Dedifferentiated amniotic fluid mesenchymal stem cell (primary cell): ENCODE data around the gene IL1F10.
"Not testable (repeated sequence)": the region's sequence is repeated elsewhere in the genome, so short reads cannot be mapped to it uniquely, and the experiment has no call there.

Source experiments
- DNase-seq: peaks from one replicate; pipeline ENCODE4 v3.0.0-alpha.2; 2016; ENCODE audit errors: extremely low spot score

IL1F10 gene

GRCh38 chr2:113081488-113082210 is 13.9 kb downstream of the IL1F10 start:
- DNase-seq, result no peak

GRCh38 chr2:113083296-113083695 is 15.5 kb downstream of the IL1F10 start:
- no peak for DNase-seq

- DNase-seq, result no peak
These were observed 16.7 kb downstream of the IL1F10 start for GRCh38 chr2:113084249-113085000.

- DNase-seq, result no peak
These were observed 17.8 kb downstream of the IL1F10 start for GRCh38 chr2:113085542-113085941.

GRCh38 chr2:113088213-113088992 is 20.6 kb downstream of the IL1F10 start:
- no peak for DNase-seq

GRCh38 chr2:113089916-113090315 is 22.1 kb downstream of the IL1F10 start:
- DNase-seq, result no peak

- DNase-seq, result no peak
These were observed 23.6 kb downstream of the IL1F10 start for GRCh38 chr2:113091231-113091896.

GRCh38 chr2:113092864-113093612 is 25.3 kb downstream of the IL1F10 start:
- DNase-seq, result no peak

GRCh38 chr2:113093613-113093977 is 25.8 kb downstream of the IL1F10 start:
- DNase-seq, result no peak

- not testable (repeated sequence) for DNase-seq
These were observed 28.5 kb downstream of the IL1F10 start for GRCh38 chr2:113096306-113096705.

GRCh38 chr2:113096842-113097618 is 29.3 kb downstream of the IL1F10 start:
- DNase-seq, result not testable (repeated sequence)

GRCh38 chr2:113098041-113098440 is 30.3 kb downstream of the IL1F10 start:
- DNase-seq, result no peak

- no peak for DNase-seq
These were observed 30.8 kb downstream of the IL1F10 start for GRCh38 chr2:113098532-113098931.

GRCh38 chr2:113102133-113102532 is 34.4 kb downstream of the IL1F10 start:
- no peak for DNase-seq

GRCh38 chr2:113103277-113103676 is 35.5 kb downstream of the IL1F10 start:
- DNase-seq, result no peak

GRCh38 chr2:113104054-113104611 is 36.4 kb downstream of the IL1F10 start:
- DNase-seq, result no peak

- DNase-seq, result no peak
These were observed 37.4 kb downstream of the IL1F10 start for GRCh38 chr2:113105047-113105785.

- no peak for DNase-seq
These were observed 43.4 kb downstream of the IL1F10 start for GRCh38 chr2:113111121-113111520.

- DNase-seq, result no peak
These were observed 44.1 kb downstream of the IL1F10 start for GRCh38 chr2:113111823-113112287.
